BJ (cell line): ENCODE data around the gene SLC28A1. TPM values are rescaled to one million over a fixed set of nuclear protein-coding genes. Genes with fewer than 3 reads are reported as not detected.

Experiments
- CTCF ChIA-PET: fragments of 350-600 bp; formaldehyde crosslinking; extraction: SDS; loops from one replicate; lab custom pipeline; 2021; ENCODE audit warnings: antibody characterized with exemption, inconsistent platforms; lab: Yijun Ruan, JAX
- POLR2A ChIA-PET: fragments of 300-600 bp; sonication (Branson Sonifier 250); formaldehyde crosslinking; extraction: SDS; loops from one replicate; lab custom pipeline; 2021; ENCODE audit warnings: antibody characterized with exemption; lab: Charles Lee
- DNase-seq: peaks from one replicate; pipeline ENCODE4 v3.0.0-alpha.2; 2011; ENCODE audit warnings: low read depth
- H3K27me3 ChIP-seq: 2 replicates; pipeline ENCODE4 v1.6.0; 2011; ENCODE audit warnings: low read length; ENCODE audit not compliant: control insufficient read depth, insufficient read depth
- H3K36me3 ChIP-seq: 2 replicates; pipeline ENCODE4 v1.5.1; 2011; ENCODE audit warnings: low read length; ENCODE audit not compliant: control insufficient read depth, insufficient read depth
- H3K4me3 ChIP-seq: 2 replicates; pipeline ENCODE4 v1.5.1; 2011; ENCODE audit warnings: low read depth, mild to moderate bottlenecking, control low read depth, low read length
- CTCF ChIP-seq: IDR thresholded peaks from 2 replicates; pipeline ENCODE4 v1.5.1; 2011; ENCODE audit warnings: low read depth, mild to moderate bottlenecking, control low read depth, inconsistent platforms, low read length, moderate library complexity; ENCODE audit not compliant: insufficient read depth
- polyA plus RNA-seq: library from polyadenylated mRNA; depleted of rRNA; stranded (reverse); fragments of >200 nt; gene quantifications from 2 replicates; pipeline ENCODE4 v1.2.3, GENCODE V29; 2011

Gene SLC28A1
- polyA plus RNA-seq, 1 experiment, result 0.05 TPM

- TF ChIP-seq CTCF, result no peak
- no peak for DNase-seq
- H3K4me3 ChIP-seq, result no peak overlapping the region
- ChIA-PET CTCF (interaction anchor here (1.7 to 2.0 kb wide), 2 partner anchors 10 to 21 kb away, joined by 5 to 7 read pairs; partner anchors contain the start of gene PDE8A), POLR2A (no interaction called here)
- no peaks in the 10 kb centered on the region for H3K36me3 ChIP-seq
- peaks cover 2% of the 10 kb centered on the region for H3K27me3 ChIP-seq
Measured at GRCh38 chr15:84970843-84971242, 86.4 kb downstream of the SLC28A1 start.

GRCh38 chr15:84973492-84974460 is 89.3 kb downstream of the SLC28A1 start:
- POLR2A ChIA-PET, result no interaction called here

GRCh38 chr15:84975871-84976351 is 91.4 kb downstream of the SLC28A1 start:
- TF ChIP-seq CTCF, result no peak
- Histone ChIP-seq H3K4me3 (no peak overlapping the region), H3K36me3 (no peaks in the 10 kb centered on the region), H3K27me3 (peaks cover 1% of the 10 kb centered on the region; the same call in 1 of the 2 replicates)
- CTCF ChIA-PET, result interaction anchor here (1.4 kb wide), 1 partner anchor 21 kb away, joined by 4 read pairs; no protein-coding TSS in a partner anchor
- no peak for DNase-seq
- POLR2A ChIA-PET, result no interaction called here

More at GRCh38 chr15:84973492-84974460, 89.3 kb downstream of the SLC28A1 start:
- Histone ChIP-seq H3K27me3 (peaks cover 2% of the 10 kb centered on the region), H3K36me3 (no peaks in the 10 kb centered on the region), H3K4me3 (no peak overlapping the region)
- CTCF ChIA-PET, result no interaction called here
- DNase-seq, result no peak
- TF ChIP-seq CTCF, result no peak

GRCh38 chr15:84976746-84977345 is 92.4 kb downstream of the SLC28A1 start:
- TF ChIP-seq CTCF, result no peak
- Histone ChIP-seq H3K36me3 (no peaks in the 10 kb centered on the region), H3K4me3 (no peak overlapping the region), H3K27me3 (no peaks in the 10 kb centered on the region; the same call in 1 of the 2 replicates)
- POLR2A ChIA-PET, result no interaction called here
- CTCF ChIA-PET, result interaction anchor here (0.6 kb wide), 1 partner anchor 10 kb away, joined by 3 read pairs; no protein-coding TSS in a partner anchor
- DNase-seq, result no peak

- no peak for DNase-seq
- Histone ChIP-seq H3K36me3 (no peaks in the 10 kb centered on the region), H3K27me3 (no peaks in the 10 kb centered on the region), H3K4me3 (no peak overlapping the region)
- TF ChIP-seq CTCF, result no peak
- CTCF ChIA-PET, result interaction anchor here (2.2 to 4.0 kb wide), 2 partner anchors 11 to 66 kb away, joined by 6 to 25 read pairs; no protein-coding TSS in a partner anchor
- POLR2A ChIA-PET, result no interaction called here
Measured at GRCh38 chr15:84979651-84980050, 95.2 kb downstream of the SLC28A1 start.
